HFFc6 (cell line): ENCODE measurements around the gene CHCHD5. TPM values are rescaled to one million over a fixed set of nuclear protein-coding genes. Genes with fewer than 3 reads are reported as not detected.
A peak's percentile ranks its signal among the peaks of the same experiment; 100 is the strongest.

Experiments
- DNase-seq: peaks from one replicate; pipeline ENCODE4 v3.0.0-alpha.2; 2018
- H3K27ac Mint-ChIP-seq: 2 replicates; pipeline ENCODE4 v1.8.0; 2020; ENCODE audit warnings: mild to moderate bottlenecking, mixed read lengths
- H3K27me3 Mint-ChIP-seq: 2 replicates; pipeline ENCODE4 v1.8.0; 2021; ENCODE audit warnings: mild to moderate bottlenecking, moderate library complexity, mixed read lengths; ENCODE audit not compliant: insufficient read depth
- H3K36me3 Mint-ChIP-seq: 2 replicates; pipeline ENCODE4 v1.8.0; 2021; ENCODE audit warnings: low read depth, mixed read lengths
- H3K4me1 Mint-ChIP-seq: 2 replicates; pipeline ENCODE4 v1.8.0; 2020; ENCODE audit warnings: low read depth, mixed read lengths
- H3K4me3 Mint-ChIP-seq: 2 replicates; pipeline ENCODE4 v1.8.0; 2020; ENCODE audit warnings: mild to moderate bottlenecking, moderate library complexity, mixed read lengths
- H3K9me3 Mint-ChIP-seq: 2 replicates; pipeline ENCODE4 v1.8.0; 2020; ENCODE audit warnings: mild to moderate bottlenecking, mixed read lengths
- CTCF ChIP-seq: fragments of 200-600 bp; sonication (generic); IDR thresholded peaks from 2 replicates; pipeline ENCODE4 v1.5.0; 2021; ENCODE audit warnings: antibody characterized with exemption, mild to moderate bottlenecking
- total RNA-seq, 6 experiments: library from RNA; stranded (reverse); fragmentation: NEBNext Ultra II Directional; extraction: Animal tissue kit (Norgen Biotek cat#: 25700); gene quantifications; 2 replicates in 1 of 6; 3 replicates in 5 of 6; pipeline ENCODE4 v1.2.3, GENCODE V29; 2021

CHCHD5 gene
- total RNA-seq, 6 experiments from 2014 or later, result 26.9 to 43.2 (median 32.6) TPM

DNA sequence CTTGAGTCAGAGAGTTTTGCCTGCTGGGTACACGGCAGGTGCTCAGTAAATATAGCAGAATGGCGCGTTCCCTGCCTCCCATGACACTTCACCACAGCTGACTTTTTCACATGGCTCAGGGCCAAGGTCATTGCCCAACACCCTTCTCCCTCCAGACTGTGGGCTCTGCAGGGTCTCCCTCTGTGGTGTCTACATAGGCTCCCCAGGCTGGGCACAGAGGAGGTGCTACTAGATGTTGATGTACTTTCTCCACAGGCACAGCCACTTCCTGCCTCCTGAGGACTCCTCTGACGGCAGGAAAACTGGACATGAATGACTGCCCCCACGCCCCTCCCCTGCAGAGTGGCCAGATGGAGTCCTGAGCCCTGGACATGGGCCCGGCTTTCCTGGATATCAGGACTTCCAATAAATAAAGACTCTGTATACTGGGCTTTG is 4.2 kb downstream of the CHCHD5 start:
- Mint-ChIP-seq H3K27me3 (no peaks in the 10 kb centered on the region; the same call in 1 of the 2 replicates), H3K4me1 (peaks cover 21% of the 10 kb centered on the region), H3K36me3 (peaks cover 13% of the 10 kb centered on the region), H3K27ac (peak overlapping the region; percentile 23; the same call in 1 of the 2 replicates), H3K4me3 (no peak overlapping the region), H3K9me3 (no peaks in the 10 kb centered on the region)
- no peak for TF ChIP-seq CTCF
- DNase-seq, result no peak

DNA sequence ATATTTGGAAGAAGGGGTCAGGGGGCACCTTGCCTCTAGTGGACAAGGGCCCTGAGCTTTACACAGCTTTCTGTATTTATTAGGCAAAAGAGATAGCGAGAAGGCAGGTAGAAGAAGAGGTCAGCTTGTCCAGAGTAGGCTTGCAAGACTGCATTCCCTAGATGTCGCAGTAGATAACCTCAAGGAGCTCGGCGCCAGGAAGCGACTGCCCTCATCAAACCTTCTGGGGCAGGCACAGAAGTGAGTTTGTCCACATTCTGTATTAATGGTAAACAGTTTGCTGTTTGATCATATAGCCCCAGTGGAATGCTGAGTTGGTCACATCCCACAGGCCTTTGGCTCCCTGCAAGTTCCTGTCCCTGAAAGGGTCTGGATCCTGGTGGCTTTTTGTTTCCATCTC is 7.0 kb downstream of the CHCHD5 start:
- H3K27me3 Mint-ChIP-seq, result no peaks in the 10 kb centered on the region
- DNase-seq, result no peak
- H3K4me3 Mint-ChIP-seq, result no peak overlapping the region
- TF ChIP-seq CTCF, result no peak
- H3K36me3 Mint-ChIP-seq, result peaks cover 9% of the 10 kb centered on the region
- no peaks in the 10 kb centered on the region for H3K9me3 Mint-ChIP-seq
- no peak overlapping the region for H3K27ac Mint-ChIP-seq
- H3K4me1 Mint-ChIP-seq, result peaks cover 5% of the 10 kb centered on the region

- Mint-ChIP-seq H3K36me3 (no peaks in the 10 kb centered on the region), H3K9me3 (peaks cover 4% of the 10 kb centered on the region), H3K4me1 (no peaks in the 10 kb centered on the region), H3K27me3 (no peaks in the 10 kb centered on the region), H3K27ac (no peak overlapping the region), H3K4me3 (no peak overlapping the region)
- TF ChIP-seq CTCF, result no peak
- DNase-seq, result no peak
Measured at GRCh38 chr2:112593736-112594135, 9.3 kb downstream of the CHCHD5 start.

DNA sequence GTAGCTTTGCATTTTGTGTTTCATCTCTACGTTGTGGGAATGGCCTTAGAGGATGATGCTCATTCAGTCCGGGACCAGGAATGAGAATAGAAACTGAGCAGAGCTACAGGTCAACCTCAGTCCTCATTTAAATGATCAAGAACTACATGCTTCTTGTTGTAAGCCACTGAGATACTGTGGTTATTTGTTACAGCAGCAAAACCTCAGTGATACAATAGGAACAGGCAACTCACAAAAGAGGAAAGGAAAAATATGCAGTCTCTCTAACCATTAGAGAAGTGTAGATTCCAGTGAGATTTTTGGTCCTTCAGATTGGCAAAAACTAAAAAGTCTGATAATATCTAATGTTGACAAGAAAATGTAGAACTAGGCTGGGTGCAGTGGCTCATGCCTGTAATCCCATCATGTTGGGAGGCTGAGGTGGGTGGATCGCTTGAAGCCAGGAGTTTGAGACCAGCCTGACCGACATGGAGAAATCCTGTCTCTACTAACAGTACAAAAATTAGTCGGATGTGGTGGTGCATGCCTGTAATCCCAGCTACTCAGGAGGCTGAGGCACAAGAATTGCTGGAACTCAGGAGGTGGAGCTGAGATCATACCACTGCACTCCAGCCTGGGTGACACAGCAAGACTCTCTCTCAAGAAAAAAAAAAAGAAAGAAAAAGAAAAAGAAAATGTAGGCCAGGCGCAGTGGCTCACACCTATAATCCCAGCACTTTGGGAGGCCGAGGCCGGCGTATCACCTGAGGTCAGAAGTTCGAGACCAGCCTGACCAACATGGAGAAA is 13.3 kb downstream of the CHCHD5 start:
- Mint-ChIP-seq H3K9me3 (peaks cover 4% of the 10 kb centered on the region), H3K36me3 (no peaks in the 10 kb centered on the region), H3K27me3 (no peaks in the 10 kb centered on the region; the same call in 1 of the 2 replicates), H3K27ac (no peak overlapping the region; the same call in 1 of the 2 replicates), H3K4me1 (peaks cover 22% of the 10 kb centered on the region), H3K4me3 (no peak overlapping the region)
- TF ChIP-seq CTCF, result no peak
- DNase-seq, result no peak

DNA sequence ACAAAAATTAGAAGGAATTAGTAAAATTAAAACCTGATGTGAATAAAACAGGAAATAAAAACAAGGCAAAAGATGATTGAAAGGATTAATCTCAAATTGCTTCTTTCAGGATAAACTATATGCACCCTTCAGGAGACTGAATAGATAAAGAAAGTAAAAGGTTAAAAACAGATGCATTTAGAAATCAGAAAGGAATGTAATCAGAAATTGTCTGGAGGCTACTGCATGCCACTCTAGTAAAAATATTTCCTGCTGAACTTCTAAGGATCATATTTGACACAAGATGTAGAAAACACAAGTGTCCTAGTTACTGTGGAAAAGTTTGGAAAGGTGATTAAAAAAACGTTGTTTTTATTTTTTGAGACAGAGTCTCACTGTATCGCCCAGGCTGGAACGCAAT is 16.2 kb downstream of the CHCHD5 start:
- TF ChIP-seq CTCF, result no peak
- no peaks in the 10 kb centered on the region; the same call in none of the 2 replicates for H3K27me3 Mint-ChIP-seq
- H3K27ac Mint-ChIP-seq, result no peak overlapping the region
- peaks cover 22% of the 10 kb centered on the region for H3K4me1 Mint-ChIP-seq
- no peak for DNase-seq
- H3K9me3 Mint-ChIP-seq, result peaks cover 4% of the 10 kb centered on the region
- H3K4me3 Mint-ChIP-seq, result peak overlapping the region; percentile 70
- H3K36me3 Mint-ChIP-seq, result no peaks in the 10 kb centered on the region
